ENCODE data around the gene EDN2. TPM values are rescaled to one million over a fixed set of nuclear protein-coding genes. Genes with fewer than 3 reads are reported as not detected.

Gene EDN2
- total RNA-seq = not detected

GRCh38 chr1:41484402-41485241, at the start of gene EDN2:
EDN2 (minus strand) TSS chr1:41484683; CDS start chr1:41484601, 82 bp downstream.

Small RNA genes lying within 50 kb of the gene (small RNA-seq; reads per million reads assigned to genes)
- gene RNA5SP45 = not detected

Other genes with a start within 250 kb of the EDN2 start
- gene SCMH1, start 242.4 kb downstream of the EDN2 start, total RNA-seq = 48.7 TPM
- 4.8 TPM for gene FOXO6, start 123.2 kb downstream of the EDN2 start, total RNA-seq